Activated T-cell treated with anti-CD3 and anti-CD28 coated beads, Interleukin-2, amount 50 U/mL, for 24 hours (primary cell): ENCODE results near the gene TBC1D10B.

Experiments used
- DNase-seq: peaks from one replicate; pipeline ENCODE4 v3.0.0-alpha.2; 2020
- H3K27ac Mint-ChIP-seq: 2 replicates; pipeline ENCODE4 v1.8.0; 2020; ENCODE audit warnings: mild to moderate bottlenecking, mixed read lengths
- H3K27me3 Mint-ChIP-seq: 2 replicates; pipeline ENCODE4 v1.8.0; 2020; ENCODE audit warnings: mixed read lengths
- H3K36me3 Mint-ChIP-seq: 2 replicates; pipeline ENCODE4 v1.8.0; 2020; ENCODE audit warnings: low read depth, mixed read lengths
- H3K4me1 Mint-ChIP-seq: 2 replicates; pipeline ENCODE4 v1.8.0; 2020; ENCODE audit warnings: low read depth, mixed read lengths
- H3K4me3 Mint-ChIP-seq: 2 replicates; pipeline ENCODE4 v1.8.0; 2020; ENCODE audit warnings: mild to moderate bottlenecking, moderate library complexity, mixed read lengths
- H3K9me3 Mint-ChIP-seq: 2 replicates; pipeline ENCODE4 v1.8.0; 2020; ENCODE audit warnings: mixed read lengths

TBC1D10B gene

DNA sequence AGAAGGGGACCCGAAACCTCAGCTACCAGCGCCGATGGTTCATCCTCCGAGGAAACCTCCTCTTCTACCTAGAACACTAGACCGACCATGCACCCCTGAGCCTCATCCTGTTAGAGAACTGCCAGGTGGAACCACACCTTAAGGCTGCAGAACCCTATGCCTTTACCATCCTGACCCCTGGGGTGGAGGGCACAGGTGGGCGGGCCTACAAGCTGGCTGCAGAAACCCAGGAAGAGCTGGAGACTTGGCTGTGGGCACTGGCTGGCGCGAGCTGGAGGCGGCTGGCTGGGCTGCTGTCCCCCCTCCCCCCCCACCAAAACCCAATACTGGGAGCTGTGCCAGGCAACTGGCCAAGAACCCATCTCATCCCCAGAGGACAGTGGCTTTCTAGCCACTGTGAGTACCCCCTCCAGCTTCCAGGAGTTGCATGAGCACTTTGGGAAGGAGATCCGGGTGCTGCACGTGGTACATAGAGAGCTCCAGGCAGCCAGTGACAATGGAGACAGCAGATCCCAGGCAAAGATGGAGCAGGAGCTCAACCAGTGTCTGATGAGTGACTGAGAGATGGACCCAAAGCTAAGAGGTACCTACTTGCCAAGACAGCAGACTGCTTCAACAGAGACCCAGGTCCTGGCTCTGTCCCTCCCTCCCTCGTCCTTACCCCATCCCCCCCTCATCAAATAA, 13.8 kb downstream of the TBC1D10B start:
- H3K36me3 Mint-ChIP-seq = peaks cover 89% of the 10 kb centered on the region
- no peak for DNase-seq
- H3K4me1 Mint-ChIP-seq = peaks cover 45% of the 10 kb centered on the region
- H3K4me3 Mint-ChIP-seq = peak overlapping the region; percentile 96
- H3K9me3 Mint-ChIP-seq = no peaks in the 10 kb centered on the region
- H3K27ac Mint-ChIP-seq = peak overlapping the region; percentile 98
- H3K27me3 Mint-ChIP-seq = no peaks in the 10 kb centered on the region

DNA sequence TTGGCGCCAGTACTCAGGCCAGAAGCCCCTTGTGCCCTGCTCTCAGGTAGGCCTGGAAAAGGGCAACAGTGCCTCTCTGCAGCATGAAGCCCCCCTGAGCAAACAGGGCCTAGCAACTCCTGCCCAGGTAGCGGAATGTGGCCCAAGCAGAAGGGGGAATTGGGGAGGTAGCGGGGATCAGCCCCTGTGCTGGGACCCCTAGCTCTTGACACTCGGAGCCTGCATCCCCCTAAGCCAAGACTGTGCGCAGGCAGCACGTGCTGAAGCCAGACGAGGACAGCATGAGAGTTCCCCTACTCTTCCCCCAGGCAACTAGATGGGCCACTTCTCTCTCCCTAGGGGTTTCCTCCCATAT, 14.4 kb downstream of the TBC1D10B start:
- peaks cover 89% of the 10 kb centered on the region for H3K36me3 Mint-ChIP-seq
- H3K27me3 Mint-ChIP-seq = no peaks in the 10 kb centered on the region
- peak overlapping the region; percentile 96 for H3K4me3 Mint-ChIP-seq
- peaks cover 50% of the 10 kb centered on the region for H3K4me1 Mint-ChIP-seq
- no peaks in the 10 kb centered on the region for H3K9me3 Mint-ChIP-seq
- peak overlapping the region; percentile 98 for H3K27ac Mint-ChIP-seq
- no peak for DNase-seq

DNA sequence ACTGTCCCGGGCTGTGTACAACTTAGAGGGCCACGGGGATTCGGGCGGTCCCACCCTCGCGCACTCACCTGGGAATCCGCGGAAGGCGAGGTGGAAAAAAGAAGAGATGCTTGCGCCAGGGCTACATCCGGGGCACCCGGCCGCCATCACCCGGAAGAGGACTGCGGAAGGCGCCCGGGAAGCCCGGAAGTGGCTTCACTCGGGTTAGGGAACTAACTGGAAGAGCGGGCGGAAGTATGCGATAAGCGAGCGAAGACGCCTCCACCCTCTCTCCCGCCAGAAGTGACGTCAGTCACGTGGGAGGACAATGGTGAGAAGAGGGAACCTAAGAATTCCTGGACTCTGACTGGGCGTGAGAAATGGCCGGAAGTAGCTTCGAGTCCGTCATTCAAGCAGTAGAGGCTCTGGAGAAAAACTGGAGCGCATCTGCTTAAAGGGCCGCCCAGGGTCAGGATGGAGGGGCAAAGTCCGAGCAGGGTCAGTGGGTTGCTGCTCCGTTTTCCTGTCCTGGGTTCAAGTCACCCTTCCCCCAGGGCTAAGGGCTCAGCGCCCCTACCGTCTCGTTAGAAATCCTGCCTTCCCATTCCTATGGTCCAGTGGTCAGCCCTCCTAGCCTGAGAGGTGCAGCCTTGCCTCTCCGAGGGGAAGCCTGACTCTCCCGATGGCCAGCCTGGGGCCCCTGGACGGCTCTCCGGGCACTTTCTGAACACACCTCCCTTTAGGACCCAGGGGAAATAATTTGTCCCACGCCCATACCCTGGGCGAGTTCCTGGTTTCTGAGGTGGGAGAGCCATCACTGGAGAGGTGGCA, 14.9 kb downstream of the TBC1D10B start, which contains the start of gene CD2BP2:
CD2BP2 (minus strand) TSS at position 165 of the 810 bp plus-strand sequence. CDS start 627 bp downstream, outside the sequence.
- peaks cover 90% of the 10 kb centered on the region for H3K36me3 Mint-ChIP-seq
- DNase-seq = peak; percentile 88
- H3K27ac Mint-ChIP-seq = peak within 1 kb of the TSS; percentile 98
- peaks cover 56% of the 10 kb centered on the region for H3K4me1 Mint-ChIP-seq
- peak within 1 kb of the TSS; percentile 96 for H3K4me3 Mint-ChIP-seq
- H3K9me3 Mint-ChIP-seq = no peaks in the 10 kb centered on the region
- no peaks in the 10 kb centered on the region for H3K27me3 Mint-ChIP-seq

DNA sequence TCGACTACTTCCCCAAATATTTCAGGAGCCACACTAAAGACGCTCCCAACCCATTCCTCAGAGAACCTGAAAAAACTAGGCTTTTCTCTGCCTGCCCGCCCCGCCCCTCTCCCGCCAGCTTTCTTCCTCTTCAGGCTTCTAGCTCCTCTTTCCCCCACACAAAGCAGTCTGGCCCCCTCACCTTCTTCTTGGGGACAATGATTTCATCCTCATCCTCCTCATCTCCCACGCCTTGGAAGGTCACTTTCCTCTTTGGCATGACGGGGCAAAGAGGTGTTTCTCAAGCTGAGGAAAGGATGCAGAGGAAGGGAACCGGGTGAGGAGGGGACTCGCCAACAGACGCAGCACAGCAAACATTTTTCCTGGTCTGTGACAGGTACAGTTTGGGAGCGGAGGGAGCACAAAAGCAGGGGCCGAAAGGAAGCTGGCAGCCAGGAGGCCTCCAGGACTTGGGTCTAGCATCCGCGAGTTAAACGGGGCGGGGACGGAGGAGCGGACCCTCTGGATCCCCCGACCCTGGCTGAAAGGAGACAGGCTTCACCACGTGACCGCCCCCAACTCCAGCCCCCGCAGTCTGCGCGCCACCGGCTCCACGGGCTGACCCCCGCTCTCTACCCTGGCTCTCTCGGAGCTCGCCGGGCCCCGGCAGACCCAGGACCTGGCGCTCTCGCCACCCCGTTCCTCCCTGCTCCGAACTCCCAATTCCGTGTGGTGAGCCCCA, 15.7 kb downstream of the TBC1D10B start:
- peak overlapping the region; percentile 98 for H3K27ac Mint-ChIP-seq
- DNase-seq = no peak
- H3K9me3 Mint-ChIP-seq = no peaks in the 10 kb centered on the region
- H3K4me1 Mint-ChIP-seq = peaks cover 62% of the 10 kb centered on the region
- H3K4me3 Mint-ChIP-seq = peak overlapping the region; percentile 96
- peaks cover 90% of the 10 kb centered on the region for H3K36me3 Mint-ChIP-seq
- no peaks in the 10 kb centered on the region for H3K27me3 Mint-ChIP-seq

DNA sequence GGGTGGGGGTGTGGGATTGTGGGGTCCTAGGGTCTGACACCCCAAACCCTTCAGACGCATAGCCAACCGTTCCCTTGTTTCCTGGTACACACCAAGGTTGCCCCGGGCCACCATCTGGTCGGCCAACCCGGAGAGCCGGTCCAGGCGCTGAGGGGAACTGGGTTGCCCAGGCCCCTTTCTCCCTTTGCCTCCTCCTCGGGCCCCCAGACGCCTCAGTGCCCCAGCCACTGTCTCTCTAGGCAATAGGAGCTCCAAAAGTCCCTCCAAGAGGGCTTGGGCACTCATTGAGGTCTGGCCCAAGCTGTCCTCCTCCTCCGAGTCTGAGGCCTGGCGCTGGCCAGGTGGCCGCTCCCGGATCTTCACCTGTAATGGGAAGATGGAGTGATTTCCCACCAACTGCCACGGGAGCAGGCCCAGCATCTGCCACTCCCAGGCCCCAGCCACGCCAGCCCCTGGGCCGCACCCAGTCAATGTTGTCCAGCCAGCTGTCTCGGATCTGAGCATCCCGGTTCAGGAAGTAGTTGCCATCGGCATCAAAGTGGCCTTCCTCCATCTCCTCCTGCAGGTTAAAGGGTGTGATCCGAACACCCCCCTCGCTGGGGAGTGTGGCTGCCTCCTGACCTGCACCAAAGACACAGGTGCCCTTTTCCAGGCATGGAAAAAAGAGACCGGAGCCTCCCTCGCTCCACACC, 16.7 kb downstream of the TBC1D10B start:
- Mint-ChIP-seq H3K4me1 (peaks cover 68% of the 10 kb centered on the region), H3K27ac (peak overlapping the region; percentile 98), H3K9me3 (no peaks in the 10 kb centered on the region), H3K4me3 (peak overlapping the region; percentile 96), H3K27me3 (no peaks in the 10 kb centered on the region), H3K36me3 (peaks cover 89% of the 10 kb centered on the region)
- no peak for DNase-seq

DNA sequence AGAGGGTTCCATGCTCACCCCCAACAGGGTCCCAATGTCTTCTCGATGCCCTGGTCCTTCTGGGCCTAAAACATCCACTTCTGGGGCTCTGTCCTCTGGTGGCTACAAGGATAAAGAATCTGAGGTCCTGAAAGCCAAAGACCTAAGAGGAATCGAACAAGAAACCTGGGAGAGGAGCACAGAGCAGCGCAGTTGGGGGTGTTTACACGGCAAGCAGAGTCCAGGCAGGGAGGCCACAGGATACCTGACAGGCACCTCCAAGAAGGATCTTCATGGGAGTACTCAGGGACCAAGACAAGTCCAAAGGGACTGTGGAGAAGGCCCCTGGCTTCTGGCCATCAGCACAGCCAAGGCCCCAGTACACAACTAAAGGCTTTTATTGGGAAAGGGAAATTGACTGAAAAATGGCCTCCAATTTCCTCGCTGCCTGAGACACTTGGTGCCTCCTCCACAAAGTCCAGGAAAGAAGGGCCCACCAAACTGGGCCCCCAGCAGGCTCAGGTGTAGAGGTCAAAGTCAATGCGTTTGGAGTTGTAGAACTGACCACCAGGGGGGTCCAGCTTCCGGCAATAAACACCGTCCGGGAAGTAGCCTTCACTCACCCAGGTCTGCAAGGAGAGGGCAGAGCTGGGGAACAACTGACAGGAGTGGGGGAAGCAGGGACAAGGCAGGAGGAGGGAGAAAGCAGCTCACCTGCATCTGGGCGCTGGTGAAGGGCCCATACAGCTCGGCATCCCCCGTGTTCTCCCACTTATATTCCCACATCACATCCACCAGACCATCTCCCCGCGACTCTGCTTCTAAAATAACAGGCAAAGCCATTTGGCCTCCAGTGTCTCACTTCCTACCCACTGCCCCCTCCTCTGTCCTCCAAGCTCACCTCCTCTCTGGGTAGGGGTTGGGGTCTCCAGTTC, 17.5 kb downstream of the TBC1D10B start:
- H3K9me3 Mint-ChIP-seq = no peaks in the 10 kb centered on the region
- H3K4me3 Mint-ChIP-seq = peak overlapping the region; percentile 41
- DNase-seq = no peak
- H3K27ac Mint-ChIP-seq = peak overlapping the region; percentile 98
- peaks cover 68% of the 10 kb centered on the region for H3K4me1 Mint-ChIP-seq
- no peaks in the 10 kb centered on the region for H3K27me3 Mint-ChIP-seq
- peaks cover 90% of the 10 kb centered on the region for H3K36me3 Mint-ChIP-seq

DNA sequence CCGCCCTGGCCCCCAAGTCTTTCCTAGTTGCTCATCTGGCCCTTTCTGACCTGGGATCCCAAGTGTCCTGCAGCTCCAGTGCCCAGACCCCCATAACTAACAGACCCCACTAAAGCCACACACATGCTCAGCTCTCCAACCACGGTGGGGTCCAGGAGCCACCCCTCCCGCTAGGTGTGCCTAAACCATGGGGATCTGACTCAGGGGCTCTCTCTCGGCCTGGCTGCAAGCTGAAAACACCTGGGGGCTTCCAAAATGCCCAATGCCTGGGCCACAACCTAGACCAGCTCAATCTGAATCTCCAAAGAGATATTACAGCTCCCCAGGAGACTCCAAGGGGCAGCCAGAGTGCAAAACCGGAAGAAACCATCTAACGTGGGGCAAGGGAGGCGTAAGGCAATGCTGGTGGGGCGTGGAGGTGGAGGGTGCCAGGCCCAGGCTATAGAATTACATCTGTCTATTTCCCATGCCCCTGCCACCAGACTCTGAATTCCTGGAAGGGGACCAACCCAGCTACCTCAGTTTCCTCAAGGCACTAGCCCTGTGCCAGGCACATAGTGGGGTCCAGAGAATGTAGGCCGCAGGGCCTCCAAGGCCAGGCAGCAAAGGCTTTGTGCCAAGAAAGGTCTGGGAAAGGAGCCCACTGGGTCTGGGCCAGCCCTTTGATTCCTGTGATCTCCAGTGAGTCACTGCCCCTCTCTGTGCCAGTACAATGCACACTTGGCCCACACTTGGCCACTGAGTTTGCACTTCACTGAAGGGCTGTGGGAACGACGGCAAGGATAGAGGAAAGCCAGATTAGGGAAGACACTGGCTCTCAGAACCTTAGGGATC, 18.5 kb downstream of the TBC1D10B start:
- no peak for DNase-seq
- Mint-ChIP-seq H3K9me3 (no peaks in the 10 kb centered on the region), H3K27me3 (no peaks in the 10 kb centered on the region), H3K27ac (peak overlapping the region; percentile 98), H3K4me3 (no peak overlapping the region), H3K36me3 (peaks cover 81% of the 10 kb centered on the region), H3K4me1 (peaks cover 65% of the 10 kb centered on the region)

DNA sequence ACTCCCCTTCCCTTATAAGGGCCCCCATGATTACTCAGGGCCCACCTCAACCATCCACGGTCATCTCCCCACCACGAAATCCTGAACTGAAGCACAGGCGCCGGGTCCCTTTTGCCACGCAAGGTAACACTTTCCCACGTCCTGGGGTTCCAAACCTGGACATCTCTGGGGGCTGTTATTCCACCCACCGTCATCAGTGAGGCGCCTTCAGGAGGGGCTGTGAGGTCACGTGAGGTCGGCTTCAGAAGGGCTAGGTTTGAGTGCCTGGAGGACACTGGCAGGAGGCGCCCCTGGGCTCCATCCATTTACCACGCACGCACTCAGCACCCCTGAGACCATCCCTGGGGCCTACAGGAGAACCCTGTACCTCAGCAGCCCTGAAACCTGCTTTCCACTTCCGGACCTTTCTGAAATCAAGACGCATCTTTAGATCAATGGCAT, 19.3 kb downstream of the TBC1D10B start:
- peaks cover 74% of the 10 kb centered on the region for H3K36me3 Mint-ChIP-seq
- H3K4me3 Mint-ChIP-seq = peak overlapping the region; percentile 32
- peaks cover 58% of the 10 kb centered on the region for H3K4me1 Mint-ChIP-seq
- no peaks in the 10 kb centered on the region for H3K9me3 Mint-ChIP-seq
- no peaks in the 10 kb centered on the region for H3K27me3 Mint-ChIP-seq
- DNase-seq = no peak
- peak overlapping the region; percentile 98 for H3K27ac Mint-ChIP-seq

DNA sequence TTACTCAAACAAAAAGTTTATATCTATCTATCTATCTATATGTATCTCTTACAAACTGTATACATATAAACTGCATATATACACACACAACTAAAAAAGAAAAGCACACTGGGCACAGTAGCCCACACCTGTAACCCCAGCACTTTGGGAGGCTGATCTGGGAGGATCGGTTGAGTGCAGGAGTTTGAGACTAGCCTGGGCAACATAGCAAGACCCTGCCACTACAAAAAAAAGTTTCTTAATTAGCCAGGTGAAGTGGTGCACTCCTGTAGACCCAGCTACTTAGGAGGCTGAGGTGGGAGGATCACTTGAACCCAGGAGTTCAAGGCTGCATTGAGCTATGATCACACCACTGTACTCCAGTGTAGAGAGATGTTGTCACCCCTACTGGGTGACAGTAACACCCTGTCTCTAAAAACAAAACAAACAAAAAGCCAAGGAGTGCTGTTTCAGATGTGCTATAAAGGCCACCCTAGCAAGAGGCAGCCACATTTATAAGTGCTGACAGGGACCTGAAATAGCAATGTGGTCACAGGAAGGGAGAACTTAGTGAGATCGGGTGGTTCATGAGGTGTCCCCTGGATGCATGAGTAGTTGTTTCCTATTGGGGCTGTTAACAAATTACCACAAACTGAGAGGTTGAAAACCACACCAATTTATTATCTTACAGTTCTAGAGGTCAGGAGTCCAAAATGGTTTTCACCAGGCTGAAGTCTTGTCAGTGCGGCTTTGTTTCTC, 20.0 kb downstream of the TBC1D10B start:
- Mint-ChIP-seq H3K27me3 (no peaks in the 10 kb centered on the region), H3K36me3 (peaks cover 73% of the 10 kb centered on the region), H3K4me3 (peak overlapping the region; percentile 32), H3K9me3 (no peaks in the 10 kb centered on the region), H3K27ac (peak overlapping the region; percentile 98), H3K4me1 (peaks cover 52% of the 10 kb centered on the region)
- DNase-seq = no peak

DNA sequence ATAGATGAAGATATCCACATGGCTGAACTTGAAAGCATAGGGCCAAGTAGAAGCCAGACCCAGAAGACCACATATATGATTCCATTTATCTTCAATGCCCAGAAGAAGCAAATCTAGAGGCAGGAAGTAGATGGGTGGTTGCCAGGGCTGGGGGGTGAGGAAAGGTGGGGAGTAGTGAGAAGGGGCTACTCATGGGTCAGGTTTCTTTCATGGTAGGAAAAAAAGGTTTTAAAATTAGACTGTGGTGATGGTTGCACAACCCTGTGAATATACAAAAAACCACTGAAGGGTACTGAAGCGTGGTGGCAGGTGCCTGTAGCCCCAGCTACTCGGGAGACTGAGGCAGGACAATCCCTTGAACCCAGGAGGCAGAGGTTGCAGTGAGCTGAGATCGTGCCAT, 20.6 kb downstream of the TBC1D10B start:
- DNase-seq = no peak
- H3K27me3 Mint-ChIP-seq = no peaks in the 10 kb centered on the region
- H3K4me1 Mint-ChIP-seq = peaks cover 49% of the 10 kb centered on the region
- no peak overlapping the region for H3K4me3 Mint-ChIP-seq
- no peaks in the 10 kb centered on the region for H3K9me3 Mint-ChIP-seq
- H3K36me3 Mint-ChIP-seq = peaks cover 67% of the 10 kb centered on the region
- H3K27ac Mint-ChIP-seq = peak overlapping the region; percentile 98

DNA sequence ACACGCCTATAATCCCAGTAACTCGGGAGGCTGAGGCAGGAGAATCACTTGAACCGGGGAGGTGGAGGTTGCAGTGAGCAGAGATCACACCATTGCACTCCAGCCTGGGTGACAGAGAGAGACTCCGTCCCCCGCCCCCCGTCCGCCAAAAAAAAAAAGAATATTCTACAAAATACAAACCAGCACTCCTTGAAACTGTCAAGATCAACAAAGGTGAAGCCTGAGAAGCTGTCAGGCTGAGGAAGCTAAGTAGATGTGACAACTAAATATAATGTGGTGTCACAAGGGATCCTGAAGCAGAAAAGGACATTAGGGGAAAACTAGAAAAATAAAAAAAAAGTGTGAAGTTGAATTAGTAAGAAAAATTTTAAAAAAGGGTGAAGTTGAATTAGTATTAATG, 21.4 kb downstream of the TBC1D10B start:
- Mint-ChIP-seq H3K36me3 (peaks cover 59% of the 10 kb centered on the region), H3K27ac (peak overlapping the region; percentile 98), H3K27me3 (no peaks in the 10 kb centered on the region), H3K4me3 (no peak overlapping the region), H3K9me3 (no peaks in the 10 kb centered on the region), H3K4me1 (peaks cover 42% of the 10 kb centered on the region)
- DNase-seq = no peak

DNA sequence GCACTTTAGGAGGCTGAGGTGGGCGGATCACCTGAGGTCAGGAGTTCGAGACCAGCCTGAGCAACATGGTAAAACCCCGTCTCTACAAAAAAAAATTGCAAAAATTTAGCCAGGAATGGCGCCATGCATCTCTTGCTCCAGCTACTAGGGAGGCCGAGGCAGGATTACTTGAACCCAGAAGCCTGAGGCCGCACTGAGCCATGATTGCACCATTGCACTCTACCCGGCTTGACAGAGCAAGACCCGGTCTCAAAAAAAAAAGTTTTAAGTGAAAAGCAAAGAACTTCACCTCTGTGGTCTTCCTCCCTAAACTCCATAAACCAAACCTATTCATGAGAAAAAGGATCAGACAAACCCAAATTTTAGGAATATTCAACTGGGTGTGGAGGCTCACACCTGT, 22.2 kb downstream of the TBC1D10B start:
- H3K4me3 Mint-ChIP-seq = no peak overlapping the region
- no peak for DNase-seq
- peaks cover 52% of the 10 kb centered on the region for H3K36me3 Mint-ChIP-seq
- peak overlapping the region; percentile 31 for H3K27ac Mint-ChIP-seq
- H3K4me1 Mint-ChIP-seq = peaks cover 35% of the 10 kb centered on the region
- no peaks in the 10 kb centered on the region for H3K27me3 Mint-ChIP-seq
- H3K9me3 Mint-ChIP-seq = no peaks in the 10 kb centered on the region
